Stimulated activated CD8-positive, alpha-beta memory T cell treated with anti-CD3 and anti-CD28 coated beads, Interleukin-4, amount 100 ng/mL, for 1 hour (primary cell): ENCODE data around the gene INHBC.

Source experiments
- DNase-seq, 2 donors: peaks; one replicate each; pipeline ENCODE4 v3.0.0-alpha.2; 2020; ENCODE audit warnings: low read depth in 2 of 2, low spot score in 1 of 2

INHBC gene

GRCh38 chr12:57467212-57467874 is 32.8 kb downstream of the INHBC start:
- DNase-seq = no peak

- no peak for DNase-seq
These were observed 33.3 kb downstream of the INHBC start for GRCh38 chr12:57467915-57468314.

- no peak for DNase-seq
These were observed 34.9 kb downstream of the INHBC start for GRCh38 chr12:57469296-57470164.

- DNase-seq = no peak
These were observed 35.8 kb downstream of the INHBC start for GRCh38 chr12:57470286-57470969.

- no peak for DNase-seq
These were observed 36.5 kb downstream of the INHBC start for GRCh38 chr12:57470970-57471656.

GRCh38 chr12:57471661-57472060 is 37.1 kb downstream of the INHBC start:
- DNase-seq = no peak

GRCh38 chr12:57472391-57472790 is 37.8 kb downstream of the INHBC start:
- no peak for DNase-seq

- DNase-seq = no peak
These were observed 38.8 kb downstream of the INHBC start for GRCh38 chr12:57473392-57473791.

GRCh38 chr12:57473886-57474285 is 39.3 kb downstream of the INHBC start:
- DNase-seq = no peak

GRCh38 chr12:57474430-57474829 is 39.8 kb downstream of the INHBC start:
- no peak for DNase-seq

- no peak for DNase-seq
These were observed 40.3 kb downstream of the INHBC start for GRCh38 chr12:57474862-57475261.

GRCh38 chr12:57475271-57476161 is 40.9 kb downstream of the INHBC start:
- no peak for DNase-seq

- DNase-seq = no peak
These were observed 41.8 kb downstream of the INHBC start for GRCh38 chr12:57476162-57476992.

GRCh38 chr12:57476993-57477709 is 42.6 kb downstream of the INHBC start:
- no peak for DNase-seq

- peak in 1 of 2 donors; percentile 33 for DNase-seq
These were observed 43.4 kb downstream of the INHBC start for GRCh38 chr12:57477710-57478681.

GRCh38 chr12:57479043-57479375 is 44.4 kb downstream of the INHBC start:
- no peak for DNase-seq

- peak in 1 of 2 donors; percentile 43 for DNase-seq
These were observed 45.0 kb downstream of the INHBC start, which contains the start of gene ARHGAP9 for GRCh38 chr12:57479376-57480115. Gene ARHGAP9, minus strand, starts transcription at chr12:57479866. Its CDS starts 460 bp downstream, at chr12:57479406.
